K562 (cell line): Measurements from ENCODE around the gene WWOX.

Experiments used
- CTCF ChIP-seq, 3 experiments: IDR thresholded peaks in 2 of 3; conservative IDR thresholded peaks in 1 of 3; 2 replicates each; pipeline ENCODE4 v1.5.1; 2011 to 2012; ENCODE audit warnings: low read length in 3 of 3, mild to moderate bottlenecking in 3 of 3, control low read depth in 2 of 3, improper control_type of control experiment in 1 of 3, inconsistent platforms in 1 of 3, low read depth in 1 of 3, mixed read lengths in 1 of 3, moderate library complexity in 1 of 3; ENCODE audit not compliant: insufficient read depth in 2 of 3
- NR2F6 ChIP-seq: fragments of 450-650 bp; formaldehyde crosslinking; IDR thresholded peaks from 2 replicates; pipeline ENCODE4 v1.4.0; 2020; ENCODE audit warnings: mild to moderate bottlenecking
- PKNOX1 ChIP-seq: fragments of 450-650 bp; IDR thresholded peaks from 2 replicates; pipeline ENCODE4 v1.6.1; 2016
- STAG1 ChIP-seq: sonication (generic); formaldehyde crosslinking; IDR thresholded peaks from 2 replicates; pipeline ENCODE4 v1.5.0; 2020; ENCODE audit warnings: missing genetic modification reagents, borderline replicate concordance
- UBTF ChIP-seq, 2 experiments: IDR thresholded peaks; 2 replicates each; pipeline ENCODE4 v1.6.1; 2012; ENCODE audit warnings: improper control_type of control experiment in 2 of 2, low read depth in 2 of 2, low read length in 2 of 2, borderline replicate concordance in 1 of 2

GRCh38 chr16:78519896-78520295 lies 420.4 kb downstream of the WWOX start:
- TF ChIP-seq CTCF (IDR thresholded peaks at IDR 0.05 in 2 of 3, conservative IDR thresholded peaks at IDR 0.05 in 1 of 3; ENCODE audit: insufficient read depth in 2 of 3, low read depth in 1 of 3, low read length in 3 of 3) (no peak), STAG1 (CRISPR knock-in tag) (no peak), NR2F6 (CRISPR knock-in tag) (no peak), PKNOX1 (no peak), UBTF (IDR thresholded peaks at IDR 0.05; ENCODE audit: borderline replicate concordance in 1 of 2, low read depth in 2 of 2, low read length in 2 of 2) (no peak)
